Panc1 (cell line): Measurements from ENCODE around the gene NR5A2. TPM values are rescaled to one million over a fixed set of nuclear protein-coding genes. Genes with fewer than 3 reads are reported as not detected.

ENCODE experiments used
- ATAC-seq: fragments of 200-7000 bp; cut with Tn5 transposase; 2 replicates; pipeline ENCODE4 v1.9.1; 2020; ENCODE audit warnings: mild to moderate bottlenecking, moderate library complexity
- BruUV-seq: library from RNA; stranded (reverse); fragments of 400-500 nt; replicated peaks from 2 replicates; lab custom pipeline; 2021; lab: Mats Ljungman, UMichigan
- CTCF ChIA-PET: fragments of 300-600 bp; sonication (Branson Sonifier 250); formaldehyde crosslinking; loops from one replicate; lab custom pipeline; 2022; ENCODE audit warnings: antibody characterized with exemption; lab: Charles Lee
- POLR2A ChIA-PET: fragments of 300-600 bp; sonication (Branson Sonifier 250); formaldehyde crosslinking; loops from one replicate; lab custom pipeline; 2022; ENCODE audit warnings: antibody characterized with exemption; lab: Charles Lee
- DNase-seq: peaks from one replicate; pipeline ENCODE4 v3.0.0-alpha.2; 2010; ENCODE audit warnings: low read depth, low spot score
- H3K27ac ChIP-seq: 2 replicates; pipeline ENCODE4 v1.5.1; 2011; ENCODE audit warnings: mild to moderate bottlenecking, low read length, inconsistent platforms
- H3K27me3 ChIP-seq: fragments of 200-500 bp; sonication (Bioruptor generic); 2 replicates; pipeline ENCODE4 v1.6.0; 2014; ENCODE audit warnings: low read length, inconsistent platforms; ENCODE audit not compliant: control insufficient read depth, insufficient read depth
- H3K36me3 ChIP-seq: fragments of 200-500 bp; sonication (Bioruptor generic); 2 replicates; pipeline ENCODE4 v1.5.1; 2014; ENCODE audit warnings: inconsistent platforms, mild to moderate bottlenecking, low read length, moderate library complexity; ENCODE audit not compliant: control insufficient read depth, insufficient read depth
- H3K4me1 ChIP-seq: 2 replicates; pipeline ENCODE4 v1.5.1; 2011; ENCODE audit warnings: inconsistent platforms, mild to moderate bottlenecking, low read length, moderate library complexity; ENCODE audit not compliant: control insufficient read depth, insufficient read depth
- H3K4me3 ChIP-seq, 2 experiments: 2 replicates each; pipeline ENCODE4 v1.5.1; 2011 to 2012; ENCODE audit warnings: low read depth in 2 of 2, low read length in 2 of 2, mild to moderate bottlenecking in 2 of 2, inconsistent platforms in 1 of 2, moderate library complexity in 1 of 2
- H3K9me3 ChIP-seq: fragments of 200-500 bp; sonication (Bioruptor generic); 2 replicates; pipeline ENCODE4 v1.5.1; 2014; ENCODE audit warnings: low read depth, mild to moderate bottlenecking, inconsistent platforms, low read length, moderate library complexity; ENCODE audit not compliant: control insufficient read depth, insufficient read depth
- POLR2AphosphoS5 ChIP-seq: IDR thresholded peaks from 2 replicates; pipeline ENCODE4 v1.6.1; 2012; ENCODE audit warnings: mild to moderate bottlenecking, low read depth, low read length, moderate library complexity
- SIN3A ChIP-seq: IDR thresholded peaks from 2 replicates; pipeline ENCODE4 v1.6.1; 2012; ENCODE audit warnings: low read depth, mild to moderate bottlenecking, low read length, moderate library complexity, borderline replicate concordance; ENCODE audit not compliant: insufficient read depth
- TCF7L2 ChIP-seq: IDR thresholded peaks from 2 replicates; pipeline ENCODE4 v1.6.1; 2011; ENCODE audit warnings: mild to moderate bottlenecking, low read depth, low read length, inconsistent platforms
- in situ Hi-C: cut with HindIII; loops from 2 replicates; pipeline ENCODE4 v1.10.0; 2016; ENCODE audit warnings: low sequenced_read_pairs, low pct_unique_long_range_greater_than_20kb
- intact Hi-C: fragments of 100-400 bp; cut with micrococcal nuclease; formaldehyde crosslinking; loops from one replicate; pipeline ENCODE4 v1.10.0; 2022; ENCODE audit not compliant: unreplicated experiment
- total RNA-seq: library from RNA; stranded (reverse); gene quantifications from one replicate; pipeline ENCODE4 v1.2.1, GENCODE V29; 2021; ENCODE audit not compliant: unreplicated experiment
- TF ChIP-seq, protein P1 (sequence below), 2 experiments: IDR thresholded peaks; 2 replicates each; pipeline ENCODE4 v1.6.1; 2011 to 2012; ENCODE audit warnings: low read depth in 2 of 2, control low read depth in 1 of 2, low read length in 1 of 2, mild to moderate bottlenecking in 1 of 2, moderate library complexity in 1 of 2; ENCODE audit not compliant: insufficient read depth in 1 of 2
- TF ChIP-seq, protein P2 (sequence below): fragments of 450-650 bp; IDR thresholded peaks from 2 replicates; pipeline ENCODE4 v1.5.1; 2017; ENCODE audit warnings: mild to moderate bottlenecking

The NR5A2 gene
- total RNA-seq, 1 experiment from 2014 or later = 4.3 TPM

DNA sequence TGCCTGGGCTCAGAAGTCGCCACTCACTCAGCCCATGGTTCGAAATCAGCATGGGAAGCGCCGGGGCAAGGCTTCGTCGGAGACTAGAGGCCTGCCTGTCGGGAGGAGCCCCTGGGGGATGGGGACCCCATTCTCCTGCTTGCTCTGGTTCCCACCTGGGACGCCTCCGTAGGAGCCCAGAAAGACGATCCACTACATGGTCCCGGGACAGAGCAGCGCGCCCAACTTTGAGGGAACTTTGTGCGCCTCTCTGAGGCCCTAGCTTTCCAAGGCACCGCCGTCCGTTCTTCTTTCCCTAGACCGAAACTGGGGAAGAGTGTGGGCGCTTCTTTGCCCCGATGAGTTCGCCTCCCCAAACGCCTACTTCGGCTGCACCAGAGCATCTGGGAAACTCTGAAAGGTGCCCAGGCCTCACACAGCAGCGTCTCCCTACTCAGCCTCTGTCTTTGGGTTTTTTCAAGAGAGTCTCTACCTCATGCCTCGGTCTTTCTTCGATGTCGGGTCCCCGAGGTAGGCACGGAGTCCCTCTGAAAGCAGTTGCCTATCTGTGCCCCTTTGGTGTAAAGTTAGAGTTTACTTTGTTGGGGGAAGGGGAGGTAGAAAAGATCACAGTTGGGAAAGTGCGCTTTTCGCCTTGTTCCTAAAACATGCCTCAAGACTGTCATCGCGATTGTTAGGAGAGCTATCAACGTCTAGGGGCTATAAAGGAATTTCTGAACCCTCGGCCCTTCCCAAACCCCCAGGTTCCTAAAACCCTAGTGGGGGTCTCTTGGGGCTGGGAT, 14.0 kb downstream of the NR5A2 start:
- Histone ChIP-seq H3K27ac (peak overlapping the region; percentile 85), H3K9me3 (no peaks in the 10 kb centered on the region), H3K4me3 (peak overlapping the region; percentile 59 to 75), H3K27me3 (peaks cover 5% of the 10 kb centered on the region), H3K4me1 (0 out of 2 replicates have a peak, but pooled peaks cover 5% of the 10 kb centered on the region), H3K36me3 (no peaks in the 10 kb centered on the region; the same call in none of the 2 replicates)
- no peak for ATAC-seq
- no TSS peak for BruUV-seq
- in situ Hi-C loops = no loop called here
- ChIA-PET POLR2A (no interaction called here), CTCF (no interaction called here)
- intact Hi-C loops = loop anchor here (10.0 kb wide), 2 partner anchors 263 to 357 kb away; no protein-coding TSS in a partner anchor
- TF ChIP-seq POLR2AphosphoS5 (no peak), TCF7L2 (no peak), SIN3A (no peak)
- TF ChIP-seq, protein P1, sequence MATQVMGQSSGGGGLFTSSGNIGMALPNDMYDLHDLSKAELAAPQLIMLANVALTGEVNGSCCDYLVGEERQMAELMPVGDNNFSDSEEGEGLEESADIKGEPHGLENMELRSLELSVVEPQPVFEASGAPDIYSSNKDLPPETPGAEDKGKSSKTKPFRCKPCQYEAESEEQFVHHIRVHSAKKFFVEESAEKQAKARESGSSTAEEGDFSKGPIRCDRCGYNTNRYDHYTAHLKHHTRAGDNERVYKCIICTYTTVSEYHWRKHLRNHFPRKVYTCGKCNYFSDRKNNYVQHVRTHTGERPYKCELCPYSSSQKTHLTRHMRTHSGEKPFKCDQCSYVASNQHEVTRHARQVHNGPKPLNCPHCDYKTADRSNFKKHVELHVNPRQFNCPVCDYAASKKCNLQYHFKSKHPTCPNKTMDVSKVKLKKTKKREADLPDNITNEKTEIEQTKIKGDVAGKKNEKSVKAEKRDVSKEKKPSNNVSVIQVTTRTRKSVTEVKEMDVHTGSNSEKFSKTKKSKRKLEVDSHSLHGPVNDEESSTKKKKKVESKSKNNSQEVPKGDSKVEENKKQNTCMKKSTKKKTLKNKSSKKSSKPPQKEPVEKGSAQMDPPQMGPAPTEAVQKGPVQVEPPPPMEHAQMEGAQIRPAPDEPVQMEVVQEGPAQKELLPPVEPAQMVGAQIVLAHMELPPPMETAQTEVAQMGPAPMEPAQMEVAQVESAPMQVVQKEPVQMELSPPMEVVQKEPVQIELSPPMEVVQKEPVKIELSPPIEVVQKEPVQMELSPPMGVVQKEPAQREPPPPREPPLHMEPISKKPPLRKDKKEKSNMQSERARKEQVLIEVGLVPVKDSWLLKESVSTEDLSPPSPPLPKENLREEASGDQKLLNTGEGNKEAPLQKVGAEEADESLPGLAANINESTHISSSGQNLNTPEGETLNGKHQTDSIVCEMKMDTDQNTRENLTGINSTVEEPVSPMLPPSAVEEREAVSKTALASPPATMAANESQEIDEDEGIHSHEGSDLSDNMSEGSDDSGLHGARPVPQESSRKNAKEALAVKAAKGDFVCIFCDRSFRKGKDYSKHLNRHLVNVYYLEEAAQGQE (IDR thresholded peaks at IDR 0.05; ENCODE audit: insufficient read depth in 1 of 2, low read depth in 2 of 2, low read length in 1 of 2) = no peak
- TF ChIP-seq, protein P2, sequence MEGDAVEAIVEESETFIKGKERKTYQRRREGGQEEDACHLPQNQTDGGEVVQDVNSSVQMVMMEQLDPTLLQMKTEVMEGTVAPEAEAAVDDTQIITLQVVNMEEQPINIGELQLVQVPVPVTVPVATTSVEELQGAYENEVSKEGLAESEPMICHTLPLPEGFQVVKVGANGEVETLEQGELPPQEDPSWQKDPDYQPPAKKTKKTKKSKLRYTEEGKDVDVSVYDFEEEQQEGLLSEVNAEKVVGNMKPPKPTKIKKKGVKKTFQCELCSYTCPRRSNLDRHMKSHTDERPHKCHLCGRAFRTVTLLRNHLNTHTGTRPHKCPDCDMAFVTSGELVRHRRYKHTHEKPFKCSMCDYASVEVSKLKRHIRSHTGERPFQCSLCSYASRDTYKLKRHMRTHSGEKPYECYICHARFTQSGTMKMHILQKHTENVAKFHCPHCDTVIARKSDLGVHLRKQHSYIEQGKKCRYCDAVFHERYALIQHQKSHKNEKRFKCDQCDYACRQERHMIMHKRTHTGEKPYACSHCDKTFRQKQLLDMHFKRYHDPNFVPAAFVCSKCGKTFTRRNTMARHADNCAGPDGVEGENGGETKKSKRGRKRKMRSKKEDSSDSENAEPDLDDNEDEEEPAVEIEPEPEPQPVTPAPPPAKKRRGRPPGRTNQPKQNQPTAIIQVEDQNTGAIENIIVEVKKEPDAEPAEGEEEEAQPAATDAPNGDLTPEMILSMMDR = no peak
- DNase-seq = no peak

DNA sequence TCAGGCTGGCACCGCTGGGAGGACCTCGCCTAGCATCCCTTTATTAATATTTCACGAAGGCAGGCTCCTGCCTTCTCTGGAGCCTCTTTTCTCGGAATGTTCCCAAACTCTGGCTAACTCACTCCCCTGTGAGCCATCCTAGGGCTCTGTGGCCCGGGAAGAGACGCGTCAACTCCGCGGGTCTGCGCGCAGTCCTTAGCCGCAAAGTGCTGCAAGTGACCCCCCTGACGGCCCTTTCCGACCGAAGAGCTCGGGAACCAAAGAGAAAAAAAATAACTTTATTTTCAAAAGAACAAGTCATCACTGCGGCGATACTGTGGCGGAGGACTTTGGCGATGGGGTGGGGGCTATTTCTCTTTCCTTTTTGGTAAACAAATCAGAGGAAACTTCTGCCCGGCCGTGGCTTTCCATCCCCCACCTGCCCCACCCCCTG, 14.6 kb downstream of the NR5A2 start:
- BruUV-seq = no TSS peak
- CTCF ChIA-PET = no interaction called here
- DNase-seq = no peak
- peak overlapping the region; percentile 85 for H3K27ac ChIP-seq
- POLR2A ChIA-PET = no interaction called here
- no peak for TF ChIP-seq TCF7L2
- TF ChIP-seq, protein P2 = no peak
- no peak for TF ChIP-seq SIN3A
- TF ChIP-seq POLR2AphosphoS5 = no peak
- TF ChIP-seq, protein P1 (IDR thresholded peaks at IDR 0.05; ENCODE audit: insufficient read depth in 1 of 2, low read depth in 2 of 2, low read length in 1 of 2) = no peak
- H3K4me3 ChIP-seq = peak overlapping the region; percentile 59 to 68
- no peaks in the 10 kb centered on the region; the same call in none of the 2 replicates for H3K36me3 ChIP-seq
- intact Hi-C loops (loop anchor here (10.0 kb wide), 2 partner anchors 263 to 357 kb away; no protein-coding TSS in a partner anchor), in situ Hi-C loops (no loop called here)
- H3K27me3 ChIP-seq = peaks cover 5% of the 10 kb centered on the region
- ATAC-seq = no peak
- H3K4me1 ChIP-seq = 0 out of 2 replicates have a peak, but pooled peaks cover 5% of the 10 kb centered on the region
- no peaks in the 10 kb centered on the region for H3K9me3 ChIP-seq
